RWPE2 (cell line): ENCODE data around the gene CLHC1.

ENCODE experiments used
- ATAC-seq: fragments of 200-7000 bp; cut with Tn5 transposase; 3 replicates; pipeline ENCODE4 v1.9.1; 2021; ENCODE audit warnings: low read depth
- DNase-seq: peaks from one replicate; pipeline ENCODE4 v3.0.0-alpha.2; 2020; ENCODE audit warnings: low spot score
- H3K27ac ChIP-seq: fragments of 450-650 bp; 2 replicates; pipeline ENCODE4 v1.5.1; 2017; ENCODE audit warnings: mild to moderate bottlenecking; ENCODE audit not compliant: poor library complexity, severe bottlenecking
- H3K27me3 ChIP-seq: fragments of 250-450 bp; sonication (Bioruptor Pico); 2 replicates; pipeline ENCODE4 v1.5.1; 2021; ENCODE audit warnings: mild to moderate bottlenecking, moderate library complexity; ENCODE audit not compliant: insufficient read depth, poor library complexity, severe bottlenecking
- H3K36me3 ChIP-seq: fragments of 250-450 bp; sonication (Bioruptor Pico); 2 replicates; pipeline ENCODE4 v1.5.1; 2020; ENCODE audit warnings: low read depth, mild to moderate bottlenecking, moderate library complexity
- H3K4me1 ChIP-seq: fragments of 250-450 bp; sonication (Bioruptor Pico); 2 replicates; pipeline ENCODE4 v1.5.1; 2021; ENCODE audit warnings: mild to moderate bottlenecking, moderate library complexity; ENCODE audit not compliant: insufficient read depth, poor library complexity, severe bottlenecking
- H3K4me3 ChIP-seq: fragments of 250-450 bp; sonication (Bioruptor Pico); 2 replicates; pipeline ENCODE4 v1.5.1; 2021; ENCODE audit warnings: mild to moderate bottlenecking, moderate library complexity; ENCODE audit not compliant: severe bottlenecking
- H3K9me3 ChIP-seq: fragments of 250-450 bp; sonication (Bioruptor Pico); 2 replicates; pipeline ENCODE4 v1.5.1; 2021; ENCODE audit warnings: mild to moderate bottlenecking, moderate library complexity; ENCODE audit not compliant: severe bottlenecking
- TF ChIP-seq, protein P1 (sequence below): fragments of 450-650 bp; IDR thresholded peaks from one replicate; pipeline ENCODE4 v1.5.1; 2017; ENCODE audit warnings: mild to moderate bottlenecking, moderate library complexity; ENCODE audit not compliant: poor library complexity, severe bottlenecking

The CLHC1 gene

GRCh38 chr2:55163274-55163721 lies 68.8 kb downstream of the CLHC1 start:
- H3K36me3 ChIP-seq: no peaks in the 10 kb centered on the region
- TF ChIP-seq, protein P1, sequence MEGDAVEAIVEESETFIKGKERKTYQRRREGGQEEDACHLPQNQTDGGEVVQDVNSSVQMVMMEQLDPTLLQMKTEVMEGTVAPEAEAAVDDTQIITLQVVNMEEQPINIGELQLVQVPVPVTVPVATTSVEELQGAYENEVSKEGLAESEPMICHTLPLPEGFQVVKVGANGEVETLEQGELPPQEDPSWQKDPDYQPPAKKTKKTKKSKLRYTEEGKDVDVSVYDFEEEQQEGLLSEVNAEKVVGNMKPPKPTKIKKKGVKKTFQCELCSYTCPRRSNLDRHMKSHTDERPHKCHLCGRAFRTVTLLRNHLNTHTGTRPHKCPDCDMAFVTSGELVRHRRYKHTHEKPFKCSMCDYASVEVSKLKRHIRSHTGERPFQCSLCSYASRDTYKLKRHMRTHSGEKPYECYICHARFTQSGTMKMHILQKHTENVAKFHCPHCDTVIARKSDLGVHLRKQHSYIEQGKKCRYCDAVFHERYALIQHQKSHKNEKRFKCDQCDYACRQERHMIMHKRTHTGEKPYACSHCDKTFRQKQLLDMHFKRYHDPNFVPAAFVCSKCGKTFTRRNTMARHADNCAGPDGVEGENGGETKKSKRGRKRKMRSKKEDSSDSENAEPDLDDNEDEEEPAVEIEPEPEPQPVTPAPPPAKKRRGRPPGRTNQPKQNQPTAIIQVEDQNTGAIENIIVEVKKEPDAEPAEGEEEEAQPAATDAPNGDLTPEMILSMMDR: no peak
- no peak overlapping the region for H3K4me3 ChIP-seq
- H3K27me3 ChIP-seq: no peaks in the 10 kb centered on the region
- no peak overlapping the region for H3K27ac ChIP-seq
- DNase-seq (no peak), ATAC-seq (no peak)
- no peaks in the 10 kb centered on the region for H3K4me1 ChIP-seq
- H3K9me3 ChIP-seq: no peaks in the 10 kb centered on the region

GRCh38 chr2:55162284-55163006 lies 69.6 kb downstream of the CLHC1 start:
- ATAC-seq: no peak
- H3K27ac ChIP-seq: no peak overlapping the region

DNA sequence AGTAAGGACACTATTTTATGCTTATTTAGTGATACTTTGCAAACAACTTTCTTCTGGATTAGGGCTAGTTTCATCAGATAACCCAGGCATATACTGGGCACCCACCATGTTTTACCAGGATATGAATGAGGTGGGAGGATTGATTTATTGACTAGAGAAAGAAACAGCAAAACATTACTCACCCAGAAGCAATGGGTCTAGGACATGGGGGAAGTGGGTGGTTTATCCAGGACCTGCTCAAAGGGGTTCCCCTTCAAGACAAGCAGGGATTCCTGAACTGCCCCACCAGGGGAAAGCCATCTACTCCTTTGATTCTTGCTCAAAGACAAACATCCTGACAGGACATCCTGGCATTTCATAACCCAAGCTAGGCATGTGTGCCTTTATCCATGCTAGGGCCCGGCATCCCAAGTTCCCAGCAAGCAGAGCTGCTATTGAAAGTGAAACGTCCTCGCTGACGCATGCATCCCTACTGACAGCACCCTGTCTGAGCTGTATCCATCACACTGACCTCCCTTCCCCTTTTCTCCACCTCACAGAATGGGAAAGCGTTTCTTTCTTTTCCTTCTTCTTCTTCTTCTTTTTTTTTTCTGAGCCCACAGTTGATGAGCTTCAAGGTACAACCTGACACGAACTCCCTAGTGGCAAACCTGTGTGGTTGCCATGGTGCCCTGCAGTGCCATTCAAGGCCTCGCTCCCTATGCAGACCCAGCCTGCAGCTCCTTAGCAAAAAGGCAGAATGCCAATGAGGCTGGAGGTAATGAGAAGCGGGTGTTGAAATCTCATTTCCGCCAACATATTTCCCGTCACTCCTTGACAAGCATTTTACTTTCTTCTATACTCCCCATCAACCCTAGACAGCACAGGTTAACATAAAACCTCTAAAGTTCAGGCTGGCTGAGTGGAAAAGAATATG lies 70.5 kb downstream of the CLHC1 start:
- Histone ChIP-seq H3K9me3 (no peaks in the 10 kb centered on the region), H3K4me3 (no peak overlapping the region), H3K36me3 (no peaks in the 10 kb centered on the region), H3K27me3 (no peaks in the 10 kb centered on the region), H3K27ac (no peak overlapping the region), H3K4me1 (peaks cover under 1% of the 10 kb centered on the region)
- no peak for DNase-seq
- TF ChIP-seq, protein P1: no peak
- no peak for ATAC-seq

More at GRCh38 chr2:55162284-55163006, 69.6 kb downstream of the CLHC1 start:
- H3K4me3 ChIP-seq: no peak overlapping the region
- no peaks in the 10 kb centered on the region for H3K27me3 ChIP-seq
- no peaks in the 10 kb centered on the region for H3K4me1 ChIP-seq
- no peaks in the 10 kb centered on the region for H3K36me3 ChIP-seq
- DNase-seq: no peak
- H3K9me3 ChIP-seq: no peaks in the 10 kb centered on the region
- TF ChIP-seq, protein P1: no peak

- no peak for DNase-seq
- H3K36me3 ChIP-seq: no peaks in the 10 kb centered on the region
- TF ChIP-seq, protein P1: no peak
- no peak for ATAC-seq
- no peaks in the 10 kb centered on the region for H3K9me3 ChIP-seq
- H3K4me1 ChIP-seq: peaks cover 12% of the 10 kb centered on the region
- no peaks in the 10 kb centered on the region for H3K27me3 ChIP-seq
- H3K27ac ChIP-seq: no peak overlapping the region
- H3K4me3 ChIP-seq: no peak overlapping the region
These were observed 71.7 kb downstream of the CLHC1 start for GRCh38 chr2:55160422-55160821.
